Embryonic facial prominence (tissue), 1 donor: ENCODE results near the gene KIDINS220.
A peak's percentile ranks its signal among the peaks of the same experiment; 100 is the strongest.

ENCODE experiments used
- DNase-seq: peaks from one replicate; pipeline ENCODE4 v3.0.0-alpha.2; 2016; ENCODE audit errors: extremely low spot score

The KIDINS220 gene

DNA sequence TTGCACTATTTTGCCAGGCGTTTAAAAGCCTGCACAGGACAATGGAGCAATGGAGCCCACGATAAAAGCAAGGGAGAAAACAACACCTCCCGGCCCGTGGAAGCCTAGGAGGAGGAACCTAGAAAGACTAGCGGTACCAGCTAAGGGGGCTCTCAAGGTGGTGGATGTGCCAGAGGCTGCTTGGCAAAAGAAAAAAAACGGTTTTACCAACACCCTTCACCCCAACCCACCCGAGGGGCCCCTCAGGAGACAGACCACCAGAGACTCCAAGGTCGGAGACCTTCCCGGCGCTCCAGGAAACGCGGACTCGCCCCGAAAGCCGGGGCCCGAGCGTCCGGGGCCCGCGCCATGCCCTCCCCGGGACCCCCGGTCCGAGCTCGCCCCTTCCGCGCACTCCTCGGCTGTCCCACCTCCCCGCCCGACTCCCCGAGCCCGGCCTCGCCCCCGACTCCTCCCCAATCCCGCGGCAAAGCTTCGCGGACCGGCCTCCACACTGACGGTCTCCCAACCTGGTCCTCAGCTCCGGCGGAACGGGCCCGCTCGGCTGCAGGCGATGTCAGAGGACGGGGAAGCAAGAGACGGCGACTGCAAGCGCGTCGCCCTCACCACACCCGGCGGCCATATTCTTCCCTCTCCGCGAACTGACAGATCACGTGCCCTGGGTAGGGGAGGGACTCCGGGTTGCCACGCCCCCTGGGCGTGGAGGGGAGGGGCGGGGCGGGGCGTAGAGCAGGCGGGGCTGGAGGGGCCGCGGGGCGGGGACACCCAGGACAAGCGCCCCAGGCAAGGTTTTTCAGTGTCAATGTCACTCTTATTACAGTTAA lies at the start of gene KIDINS220:
Gene KIDINS220, minus strand, starts transcription at position 643 of the 824 bp plus-strand sequence. CDS start 10,520 bp downstream, outside the sequence.
- DNase-seq: peak; percentile 84

DNA sequence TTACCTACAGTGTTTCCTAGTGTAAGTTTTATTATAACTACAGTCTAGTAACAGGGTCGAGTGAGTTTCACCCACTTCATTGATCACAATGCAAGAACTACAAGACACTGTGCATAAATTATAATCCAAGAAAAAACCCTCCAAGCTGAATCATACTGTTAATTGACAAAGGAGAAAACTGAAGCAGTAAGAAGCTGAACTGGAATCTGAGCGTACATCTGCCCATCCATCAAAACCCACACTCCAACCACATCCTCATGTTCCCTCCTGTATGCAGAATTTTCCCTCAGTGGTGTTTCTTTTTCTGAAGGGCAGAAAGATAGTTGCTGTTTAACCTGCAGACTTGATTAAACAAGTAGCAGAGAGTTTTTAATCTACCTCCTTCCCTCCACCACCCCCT lies 49.5 kb upstream of the KIDINS220 start:
- no peak for DNase-seq

GRCh38 chr2:8886202-8886518 lies 48.7 kb upstream of the KIDINS220 start:
- DNase-seq: no peak

DNA sequence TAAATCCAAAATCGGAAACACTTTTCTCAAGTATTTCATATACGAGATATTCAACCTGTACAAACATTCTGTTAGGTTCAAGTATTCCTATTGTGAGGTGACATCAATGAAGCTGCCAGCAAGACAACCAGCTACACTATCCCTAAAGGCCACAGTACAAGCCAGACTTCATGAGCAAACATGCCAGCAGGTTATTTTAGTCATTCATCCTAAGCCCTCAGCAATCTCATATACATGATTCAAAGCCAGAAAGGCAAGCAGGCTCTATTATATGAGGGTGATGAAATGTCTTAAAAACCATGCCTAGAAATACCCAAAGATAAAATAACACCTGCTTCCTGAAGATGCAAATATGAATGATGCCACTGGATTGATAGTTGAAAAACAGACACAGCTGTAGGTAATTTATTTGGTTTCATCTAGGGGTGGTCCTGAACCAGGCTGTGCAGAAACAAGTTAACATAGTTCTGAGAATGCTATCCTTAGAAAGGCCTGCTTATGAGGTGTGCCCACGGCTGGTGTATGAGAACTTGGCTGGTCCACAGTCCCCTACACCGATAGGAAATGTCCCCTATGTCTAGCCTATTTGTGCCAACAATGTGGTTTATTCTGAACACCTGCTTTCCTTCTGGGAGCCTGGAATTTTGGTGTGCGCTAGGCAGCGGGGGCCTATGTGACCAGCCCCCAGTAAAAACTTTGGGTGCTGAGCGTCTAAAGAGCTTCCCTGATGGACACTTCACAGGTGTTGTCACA lies 48.2 kb upstream of the KIDINS220 start:
- DNase-seq: no peak

DNA sequence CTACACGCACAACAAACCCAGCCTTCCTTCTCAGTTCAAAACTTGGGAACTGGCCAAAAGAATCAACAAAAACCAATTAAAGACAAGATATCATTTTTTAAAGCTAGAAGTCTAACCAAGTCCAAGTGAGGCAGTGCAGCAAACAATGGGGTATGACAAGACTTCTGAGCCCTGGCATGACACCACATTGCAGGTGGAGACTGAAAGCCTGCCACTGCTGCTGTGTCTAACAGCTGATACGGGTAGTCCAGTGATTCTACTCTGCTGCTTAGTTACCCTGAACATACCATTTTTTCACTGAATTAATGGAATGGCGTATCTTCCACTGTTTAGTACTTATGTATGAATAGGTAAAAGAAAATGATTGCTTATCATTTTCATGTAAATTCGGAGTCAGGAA lies 47.4 kb upstream of the KIDINS220 start:
- DNase-seq: no peak

- DNase-seq: no peak
Measured at GRCh38 chr2:8882094-8882493, 44.7 kb upstream of the KIDINS220 start.

DNA sequence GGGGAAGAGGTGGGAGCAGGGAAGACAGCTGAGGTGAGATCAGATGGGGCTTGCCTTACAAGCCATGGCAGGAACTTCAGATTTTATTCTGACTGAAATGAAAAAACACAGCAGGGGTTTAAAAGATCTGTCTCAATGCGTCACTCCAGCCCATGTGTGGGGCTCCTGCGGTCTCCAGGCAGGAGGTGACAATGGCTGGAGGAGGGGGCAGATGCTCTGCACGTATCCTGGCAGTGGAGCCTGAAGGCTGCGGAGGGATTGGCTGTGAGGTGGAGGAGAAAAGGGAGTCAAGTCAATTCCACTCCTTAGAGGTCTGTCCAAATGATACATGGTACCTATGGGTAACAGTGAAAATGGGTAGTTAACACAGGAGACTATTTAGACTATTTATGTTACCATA lies 40.5 kb upstream of the KIDINS220 start:
- DNase-seq: no peak

DNA sequence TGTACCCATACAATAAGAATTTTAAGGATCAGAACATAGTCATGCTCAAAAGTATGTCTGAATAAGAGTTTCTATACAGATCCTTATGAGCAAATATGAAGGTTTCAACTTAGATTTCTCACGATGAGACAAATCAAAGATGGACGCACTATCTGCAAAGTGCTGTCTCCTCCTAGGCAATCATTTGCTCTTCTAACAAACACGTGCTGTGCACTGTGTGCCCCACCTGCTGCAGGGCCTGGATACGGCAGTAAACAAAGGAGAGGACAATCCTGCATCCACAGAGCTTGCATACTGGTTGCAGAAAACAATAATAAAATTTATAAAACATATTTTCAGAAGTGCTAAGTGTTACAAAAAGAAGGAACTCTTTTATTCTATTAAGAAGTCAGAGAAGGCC lies 39.9 kb upstream of the KIDINS220 start:
- no peak for DNase-seq

DNA sequence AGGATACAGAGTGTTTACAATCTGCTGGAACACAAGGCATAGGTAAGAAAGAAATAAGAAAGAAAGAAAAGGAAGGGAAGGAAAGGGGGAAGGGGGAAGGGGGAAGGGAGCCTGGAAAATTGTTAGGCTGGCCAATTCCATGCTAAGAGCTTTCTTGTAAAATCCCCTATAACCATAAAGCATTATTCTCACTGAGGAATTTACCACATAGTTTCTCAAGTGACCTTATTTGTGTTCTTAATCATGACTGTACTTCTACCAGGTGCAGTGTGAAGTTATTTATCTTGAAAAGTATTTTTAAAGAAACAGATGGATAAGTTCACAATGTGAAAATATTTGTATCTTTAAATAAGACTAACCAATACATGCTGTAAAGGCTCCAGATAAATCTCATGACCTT lies 39.2 kb upstream of the KIDINS220 start:
- no peak for DNase-seq

GRCh38 chr2:8872821-8873432 lies 35.5 kb upstream of the KIDINS220 start:
- DNase-seq: no peak

GRCh38 chr2:8870441-8870840 lies 33.0 kb upstream of the KIDINS220 start:
- DNase-seq: no peak

- no peak for DNase-seq
Measured at GRCh38 chr2:8867363-8867762, 29.9 kb upstream of the KIDINS220 start.

GRCh38 chr2:8863331-8863953 lies 26.0 kb upstream of the KIDINS220 start:
- DNase-seq: no peak

DNA sequence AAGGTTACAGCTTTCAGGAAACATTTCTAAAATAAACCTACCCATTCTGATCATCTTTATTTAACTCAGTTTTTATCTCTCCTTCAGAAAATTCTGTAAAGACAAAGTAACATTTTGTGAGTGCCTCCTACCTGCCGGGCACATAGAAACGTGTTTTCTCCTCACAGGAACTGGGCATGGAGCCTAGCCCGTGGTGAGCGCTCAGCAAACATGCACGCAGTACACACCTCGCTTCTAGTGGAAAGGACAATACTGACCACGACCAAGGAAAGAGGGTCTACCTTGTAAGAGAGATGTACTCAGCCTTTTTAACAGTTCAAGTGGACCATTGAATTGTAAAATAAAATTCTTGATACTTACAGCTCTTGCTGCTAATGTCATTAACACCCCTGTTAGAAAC lies 24.8 kb upstream of the KIDINS220 start:
- DNase-seq: no peak

- DNase-seq: no peak
Measured at GRCh38 chr2:8861797-8862196, 24.4 kb upstream of the KIDINS220 start.

DNA sequence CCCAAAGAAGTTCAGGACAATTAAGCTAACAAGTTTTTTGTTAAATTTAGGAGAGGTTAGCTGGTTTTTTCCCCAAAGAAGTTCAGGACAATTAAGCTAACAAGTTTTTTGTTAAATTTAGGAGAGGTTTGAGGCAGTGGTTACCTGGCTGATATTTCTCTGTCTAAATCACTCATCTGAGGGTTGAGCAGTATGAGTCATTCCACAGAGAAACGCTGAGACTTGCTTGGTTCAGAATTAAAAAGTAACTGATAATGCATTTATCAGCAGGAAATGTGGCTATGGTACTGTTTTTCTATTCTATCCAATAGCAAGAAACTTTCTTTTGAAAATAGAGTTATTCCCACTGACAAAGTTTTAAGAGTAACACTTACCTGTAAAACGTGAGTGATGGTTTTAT lies 22.8 kb upstream of the KIDINS220 start:
- DNase-seq: no peak

DNA sequence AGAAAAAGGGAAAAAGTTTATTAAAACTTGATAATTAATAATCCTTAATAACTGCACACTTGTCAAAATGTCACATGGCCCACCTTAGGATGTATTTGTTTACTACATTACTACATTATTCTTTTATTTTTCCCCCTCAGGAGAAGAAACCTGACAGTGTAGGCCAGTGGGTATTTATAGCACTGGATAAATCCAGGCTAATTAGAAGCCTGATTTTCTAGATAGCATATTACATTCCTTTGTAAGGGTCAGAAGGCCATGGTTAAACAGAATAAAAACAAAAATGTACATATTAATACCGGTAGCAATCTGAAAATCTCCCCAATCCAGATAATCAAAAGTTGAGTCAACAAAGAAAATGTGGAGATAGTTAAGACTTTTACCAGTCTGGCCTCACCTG lies 21.5 kb upstream of the KIDINS220 start:
- no peak for DNase-seq

DNA sequence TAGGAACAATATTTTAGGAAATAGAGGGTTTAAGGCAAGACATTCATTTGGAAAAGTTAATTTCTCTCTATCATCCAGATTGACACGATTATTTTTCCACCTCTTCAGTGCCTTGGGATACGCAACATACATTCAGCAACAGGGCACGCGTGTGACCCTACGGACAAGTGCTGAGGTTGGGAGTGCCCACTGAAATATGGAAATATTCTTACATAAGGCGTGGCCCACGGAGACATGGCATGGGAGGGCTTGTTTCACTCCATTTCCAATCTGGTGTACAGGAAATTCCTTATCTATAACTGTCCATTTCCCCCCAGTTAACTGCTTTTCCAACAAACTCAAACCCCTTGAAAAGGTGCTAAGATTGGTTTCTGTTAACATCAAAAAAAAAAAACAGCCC lies 20.9 kb upstream of the KIDINS220 start:
- DNase-seq: no peak

DNA sequence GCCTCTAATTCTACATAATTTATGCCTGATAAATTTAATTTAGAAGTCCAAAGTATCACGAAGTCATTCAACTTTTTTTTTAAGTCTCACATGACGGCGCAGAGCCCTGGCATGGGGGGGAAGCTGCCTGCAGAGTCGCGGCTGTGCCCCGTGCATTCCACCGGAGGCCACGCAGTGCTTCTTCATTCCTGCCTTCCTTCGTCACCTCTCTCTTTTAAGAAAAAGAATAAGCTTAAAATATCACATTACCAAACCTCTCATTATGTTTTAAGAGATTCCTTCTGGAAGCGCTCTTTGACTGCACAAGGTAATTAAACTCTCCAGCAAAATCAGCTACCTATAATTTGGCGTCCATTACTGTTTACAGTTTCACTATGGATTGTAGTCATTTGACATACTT lies 20.3 kb upstream of the KIDINS220 start:
- peak; percentile 24 for DNase-seq

DNA sequence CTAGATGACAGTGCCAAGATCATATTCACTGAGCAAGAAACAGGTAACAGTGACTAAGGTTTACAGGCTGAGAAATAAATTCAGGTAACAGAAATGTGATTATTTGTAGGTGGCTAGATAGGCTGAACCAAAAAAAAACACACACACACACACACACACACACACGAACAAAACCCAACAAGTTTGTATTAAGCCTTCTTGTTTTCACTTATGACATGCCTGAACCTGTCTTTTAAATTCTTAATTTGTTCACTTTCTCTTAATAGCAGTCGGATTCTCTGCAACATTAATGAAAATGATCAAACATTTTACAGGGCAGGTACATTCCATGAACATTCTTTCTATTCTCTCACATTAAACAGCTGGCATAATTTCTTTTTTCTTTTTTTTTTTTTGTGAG lies 18.8 kb upstream of the KIDINS220 start:
- no peak for DNase-seq

DNA sequence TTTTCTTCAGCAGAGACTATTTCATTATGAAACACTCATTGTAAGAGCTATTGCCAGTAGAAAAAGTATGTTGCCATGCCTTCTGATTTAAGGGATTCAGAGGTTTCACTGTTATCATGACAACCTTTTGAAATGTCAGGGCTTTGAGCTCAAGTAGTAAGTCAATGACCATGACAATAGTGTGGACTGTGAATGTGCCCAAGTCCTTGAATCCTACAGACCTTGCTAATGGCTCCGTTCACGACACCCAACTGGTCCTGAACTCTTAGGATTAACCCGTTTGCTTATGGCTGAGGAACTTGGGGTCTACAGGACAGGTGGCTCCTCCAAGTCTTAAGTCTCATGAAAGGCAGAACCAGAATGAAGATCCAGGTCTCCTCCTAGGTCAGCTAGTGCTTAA lies 17.6 kb upstream of the KIDINS220 start:
- DNase-seq: no peak

DNA sequence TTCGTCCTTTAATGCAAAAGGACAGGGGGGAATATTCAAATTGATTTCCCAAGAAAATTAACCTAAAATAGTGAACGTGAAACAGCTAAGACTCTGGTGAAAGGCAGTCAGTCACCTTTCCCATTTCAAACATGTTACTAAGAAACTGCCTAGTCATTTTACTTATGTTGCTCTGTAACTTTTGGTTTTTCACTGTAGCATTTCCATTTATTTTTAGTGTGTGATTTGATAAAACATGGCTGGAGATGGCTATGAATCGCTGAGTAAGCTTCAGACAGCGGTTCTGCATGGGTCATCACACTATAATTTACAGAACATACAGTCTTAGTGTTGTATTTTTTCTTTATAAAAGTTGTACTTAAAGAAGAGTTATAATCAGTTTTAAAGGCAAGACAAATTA lies 16.0 kb upstream of the KIDINS220 start:
- DNase-seq: no peak
